Mesothelial cell of epicardium (in vitro differentiated cells): ENCODE measurements around the gene MIR17HG. TPM values are rescaled to one million over a fixed set of nuclear protein-coding genes. Genes with fewer than 3 reads are reported as not detected.
A peak's percentile ranks its signal among the peaks of the same experiment; 100 is the strongest.

Source experiments
- DNase-seq, 2 experiments: peaks; one replicate each; pipeline ENCODE4 v3.0.0; 2021; ENCODE audit warnings: low spot score in 2 of 2; ENCODE audit not compliant: unreplicated experiment in 2 of 2
- H3K27ac Mint-ChIP-seq: 2 replicates; pipeline ENCODE4 v1.8.0; 2021; ENCODE audit warnings: mixed read lengths
- H3K27me3 Mint-ChIP-seq: 2 replicates; pipeline ENCODE4 v1.8.0; 2021; ENCODE audit warnings: low read depth, mixed read lengths
- H3K36me3 Mint-ChIP-seq: 2 replicates; pipeline ENCODE4 v1.8.0; 2021; ENCODE audit warnings: mixed read lengths
- H3K4me1 Mint-ChIP-seq: 2 replicates; pipeline ENCODE4 v1.8.0; 2021; ENCODE audit warnings: mixed read lengths
- H3K4me3 Mint-ChIP-seq: 2 replicates; pipeline ENCODE4 v1.8.0; 2021; ENCODE audit warnings: mild to moderate bottlenecking, moderate library complexity, mixed read lengths
- H3K9me3 Mint-ChIP-seq: 2 replicates; pipeline ENCODE4 v1.8.0; 2021; ENCODE audit warnings: mixed read lengths
- total RNA-seq: library from RNA; stranded (reverse); gene quantifications from 3 replicates; pipeline ENCODE4 v1.2.1, GENCODE V29; 2021
- TF ChIP-seq, protein P1 (sequence below): fragments of 200-600 bp; sonication (generic); IDR thresholded peaks from one replicate; pipeline ENCODE4 v1.5.0; 2021; ENCODE audit warnings: antibody characterized with exemption; ENCODE audit not compliant: unreplicated experiment

Gene MIR17HG
- total RNA-seq, 1 donor from 2014 or later: 16.5 TPM

DNA sequence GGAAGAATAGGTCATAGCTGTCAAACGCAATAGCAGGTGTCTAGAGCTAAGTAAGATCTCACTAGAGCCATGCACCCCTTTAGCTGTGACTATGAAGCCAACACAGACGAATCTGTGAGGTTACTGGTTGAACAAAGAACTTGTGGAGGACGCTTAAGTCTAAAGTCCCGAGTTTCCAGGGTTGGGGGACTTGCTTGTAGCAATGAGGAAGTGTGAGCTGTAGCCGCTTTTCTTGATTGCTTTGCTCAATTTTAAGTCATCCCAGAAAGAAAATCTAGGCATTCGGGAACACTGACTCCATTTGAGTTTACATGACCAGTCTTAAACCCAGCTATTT lies 52.5 kb downstream of the MIR17HG start:
- peak overlapping the region; percentile 75 for H3K4me3 Mint-ChIP-seq
- H3K27me3 Mint-ChIP-seq: peaks cover 88% of the 10 kb centered on the region
- TF ChIP-seq, protein P1, sequence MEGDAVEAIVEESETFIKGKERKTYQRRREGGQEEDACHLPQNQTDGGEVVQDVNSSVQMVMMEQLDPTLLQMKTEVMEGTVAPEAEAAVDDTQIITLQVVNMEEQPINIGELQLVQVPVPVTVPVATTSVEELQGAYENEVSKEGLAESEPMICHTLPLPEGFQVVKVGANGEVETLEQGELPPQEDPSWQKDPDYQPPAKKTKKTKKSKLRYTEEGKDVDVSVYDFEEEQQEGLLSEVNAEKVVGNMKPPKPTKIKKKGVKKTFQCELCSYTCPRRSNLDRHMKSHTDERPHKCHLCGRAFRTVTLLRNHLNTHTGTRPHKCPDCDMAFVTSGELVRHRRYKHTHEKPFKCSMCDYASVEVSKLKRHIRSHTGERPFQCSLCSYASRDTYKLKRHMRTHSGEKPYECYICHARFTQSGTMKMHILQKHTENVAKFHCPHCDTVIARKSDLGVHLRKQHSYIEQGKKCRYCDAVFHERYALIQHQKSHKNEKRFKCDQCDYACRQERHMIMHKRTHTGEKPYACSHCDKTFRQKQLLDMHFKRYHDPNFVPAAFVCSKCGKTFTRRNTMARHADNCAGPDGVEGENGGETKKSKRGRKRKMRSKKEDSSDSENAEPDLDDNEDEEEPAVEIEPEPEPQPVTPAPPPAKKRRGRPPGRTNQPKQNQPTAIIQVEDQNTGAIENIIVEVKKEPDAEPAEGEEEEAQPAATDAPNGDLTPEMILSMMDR: no peak
- H3K9me3 Mint-ChIP-seq: no peaks in the 10 kb centered on the region
- H3K4me1 Mint-ChIP-seq: peaks cover 5% of the 10 kb centered on the region
- DNase-seq: no peak
- H3K36me3 Mint-ChIP-seq: no peaks in the 10 kb centered on the region
- no peak overlapping the region for H3K27ac Mint-ChIP-seq

DNA sequence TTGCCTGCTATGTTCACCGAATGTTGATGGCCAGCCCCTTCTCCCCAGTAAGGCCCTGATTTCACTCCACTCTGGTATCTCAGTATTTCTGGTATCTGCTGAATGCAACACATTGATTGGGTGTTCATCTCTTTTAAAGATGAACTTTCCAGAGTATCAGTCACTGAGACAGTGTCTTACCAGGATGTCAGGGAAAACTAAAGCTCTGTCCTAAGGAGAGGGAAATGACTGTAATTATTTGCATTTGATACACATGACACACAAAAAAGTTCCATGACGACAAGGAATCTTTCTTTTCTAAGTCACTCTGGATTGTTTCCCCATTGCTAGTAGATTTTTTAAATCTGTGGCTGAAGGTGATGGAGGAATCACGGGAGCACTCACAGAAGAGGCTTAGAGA lies 53.2 kb downstream of the MIR17HG start:
- no peaks in the 10 kb centered on the region for H3K9me3 Mint-ChIP-seq
- DNase-seq: no peak
- H3K36me3 Mint-ChIP-seq: no peaks in the 10 kb centered on the region
- TF ChIP-seq, protein P1: no peak
- no peak overlapping the region for H3K27ac Mint-ChIP-seq
- H3K27me3 Mint-ChIP-seq: peaks cover 86% of the 10 kb centered on the region
- peak overlapping the region; percentile 6 for H3K4me3 Mint-ChIP-seq
- H3K4me1 Mint-ChIP-seq: peaks cover 5% of the 10 kb centered on the region

DNA sequence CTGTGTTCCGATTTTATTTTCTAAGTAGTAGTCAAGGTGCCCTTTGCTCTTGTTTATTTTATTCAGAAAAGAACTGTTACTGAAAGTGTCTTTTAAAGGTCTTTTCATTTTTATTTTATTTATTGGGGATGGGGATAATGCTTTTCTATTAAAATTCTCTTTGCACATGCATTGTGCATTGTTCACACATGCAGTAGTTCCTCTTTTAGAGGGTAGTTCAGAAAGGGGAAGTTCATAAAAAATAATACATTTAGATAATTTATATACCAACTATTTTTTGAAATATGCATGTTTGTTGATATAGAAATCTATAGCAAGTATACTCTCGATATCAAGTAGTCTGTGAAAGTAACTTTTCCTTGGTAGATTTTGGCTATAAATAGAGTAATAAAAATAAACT lies 54.4 kb downstream of the MIR17HG start:
- Mint-ChIP-seq H3K9me3 (peaks cover 4% of the 10 kb centered on the region), H3K36me3 (peaks cover 1% of the 10 kb centered on the region), H3K4me1 (peaks cover 5% of the 10 kb centered on the region), H3K27me3 (peaks cover 76% of the 10 kb centered on the region), H3K4me3 (no peak overlapping the region), H3K27ac (no peak overlapping the region)
- TF ChIP-seq, protein P1: no peak
- no peak for DNase-seq

Other genes with a start within 250 kb of the MIR17HG start
- 2.4 to 2.7 TPM (median 2.5 TPM) in 3 replicates for gene GPC5, start 50.9 kb downstream of the MIR17HG start, total RNA-seq